Prostate gland (tissue), 2 donors: ENCODE results near the gene ARID3B. TPM values are rescaled to one million over a fixed set of nuclear protein-coding genes. Genes with fewer than 3 reads are reported as not detected.

Source experiments
- DNase-seq: peaks from one replicate; pipeline ENCODE4 v3.0.0-alpha.2; 2019; ENCODE audit warnings: low spot score
- H3K27ac ChIP-seq, 2 donors: fragments of 200-600 bp; sonication (generic); 2 replicates each; pipeline ENCODE4 v1.5.1; 2017 to 2019
- H3K27me3 ChIP-seq: fragments of 200-600 bp; sonication (generic); replicated peaks from 2 replicates; pipeline ENCODE4 v1.5.1; 2019; ENCODE audit not compliant: insufficient read depth
- H3K36me3 ChIP-seq, 2 donors: fragments of 200-600 bp; sonication (generic); 1 replicate in 1 of 2; 2 replicates in 1 of 2; pipeline versions ENCODE4 v1.5.1 to v1.8.1; 2017 to 2019
- H3K4me1 ChIP-seq: fragments of 200-600 bp; sonication (generic); replicated peaks from 2 replicates; pipeline ENCODE4 v1.5.1; 2019
- H3K4me3 ChIP-seq, 2 donors: fragments of 200-600 bp; sonication (generic); 2 replicates each; pipeline ENCODE4 v1.5.1; 2017 to 2019
- H3K9me3 ChIP-seq: fragments of 200-600 bp; sonication (generic); 2 replicates; pipeline ENCODE4 v1.5.1; 2017
- CTCF ChIP-seq, 4 experiments: fragments of 200-600 bp in 2 of 4; fragments of 450-650 bp in 2 of 4; sonication (generic) in 2 of 4; IDR thresholded peaks; 1 replicate in 3 of 4; 2 replicates in 1 of 4; pipeline ENCODE4 v1.5.1; 2016 to 2019; ENCODE audit warnings: antibody characterized with exemption in 4 of 4, mild to moderate bottlenecking in 2 of 4, moderate library complexity in 2 of 4
- POLR2A ChIP-seq: fragments of 450-650 bp; IDR thresholded peaks from one replicate; pipeline ENCODE4 v1.6.1; 2016; ENCODE audit warnings: antibody characterized with exemption, mild to moderate bottlenecking
- POLR2AphosphoS5 ChIP-seq: sonication (generic); formaldehyde crosslinking; IDR thresholded peaks from one replicate; pipeline ENCODE4 v1.6.1; 2017; ENCODE audit warnings: antibody characterized with exemption
- WGBS: methylation state at CpG from one replicate; pipeline ENCODE4 v1.1.5; 2018; 5-methylcytosine and 5-hydroxymethylcytosine counted together
- intact Hi-C: fragments of 100-400 bp; cut with DNase I; formaldehyde crosslinking; loops from one replicate; pipeline ENCODE4 v1.14.2; 2022
- total RNA-seq, 2 donors: library from RNA; depleted of rRNA; stranded (reverse); fragments of >200 nt; gene quantifications; one replicate each; pipeline ENCODE4 v1.1.0, GENCODE V29; 2016

ARID3B gene
- total RNA-seq, 2 donors from 2014 or later = 5.1 to 36.7 TPM

DNA sequence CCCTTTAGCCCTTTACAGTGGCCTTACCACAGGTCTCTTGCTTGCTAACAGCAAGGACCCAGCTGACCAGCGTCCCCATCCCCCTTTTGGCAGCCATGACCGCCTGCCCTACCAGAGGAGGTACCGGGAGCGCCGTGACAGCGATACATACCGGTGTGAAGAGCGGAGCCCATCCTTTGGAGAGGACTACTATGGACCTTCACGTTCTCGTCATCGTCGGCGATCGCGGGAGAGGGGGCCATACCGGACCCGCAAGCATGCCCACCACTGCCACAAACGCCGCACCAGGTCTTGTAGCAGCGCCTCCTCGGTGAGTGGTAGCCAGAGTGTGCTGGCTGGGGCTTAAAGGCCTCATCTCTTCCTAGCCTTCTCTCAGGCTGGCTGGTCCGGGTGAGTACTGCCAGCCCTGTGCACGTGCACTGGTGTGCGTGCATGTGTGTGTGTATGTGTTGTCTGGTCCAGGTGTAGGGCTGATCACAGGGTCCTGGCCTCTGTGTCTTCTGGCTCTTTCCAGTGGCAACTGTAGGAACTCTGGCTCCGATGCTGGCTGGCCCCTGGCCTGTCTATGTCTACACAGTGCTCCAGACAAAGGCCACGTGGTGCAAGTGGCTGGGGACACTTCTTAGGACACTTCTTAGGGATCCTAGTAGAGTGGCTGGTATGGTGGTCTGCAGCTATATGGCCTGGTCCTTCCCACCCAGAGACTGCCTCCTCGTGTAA lies 79.1 kb downstream of the ARID3B start:
- peaks cover 19% of the 10 kb centered on the region for H3K4me1 ChIP-seq
- no peaks in the 10 kb centered on the region for H3K27me3 ChIP-seq
- H3K36me3 ChIP-seq = peaks cover 17 to 29% of the 10 kb centered on the region in 2 donors
- TF ChIP-seq POLR2AphosphoS5 = no peak
- no peak for TF ChIP-seq CTCF (IDR thresholded peaks at IDR 0.05)
- no peak for TF ChIP-seq POLR2A
- WGBS = 90% methylated on average over 27 of the region's 27 CpGs
- H3K9me3 ChIP-seq = no peaks in the 10 kb centered on the region
- H3K4me3 ChIP-seq = no peak overlapping the region
- intact Hi-C loops = loop anchor here (5.0 to 10.0 kb wide), 2 partner anchors 158 to 625 kb away; partner anchors contain the start of genes PML, STOML1 and UBL7
- H3K27ac ChIP-seq = no peak overlapping the region
- no peak for DNase-seq

DNA sequence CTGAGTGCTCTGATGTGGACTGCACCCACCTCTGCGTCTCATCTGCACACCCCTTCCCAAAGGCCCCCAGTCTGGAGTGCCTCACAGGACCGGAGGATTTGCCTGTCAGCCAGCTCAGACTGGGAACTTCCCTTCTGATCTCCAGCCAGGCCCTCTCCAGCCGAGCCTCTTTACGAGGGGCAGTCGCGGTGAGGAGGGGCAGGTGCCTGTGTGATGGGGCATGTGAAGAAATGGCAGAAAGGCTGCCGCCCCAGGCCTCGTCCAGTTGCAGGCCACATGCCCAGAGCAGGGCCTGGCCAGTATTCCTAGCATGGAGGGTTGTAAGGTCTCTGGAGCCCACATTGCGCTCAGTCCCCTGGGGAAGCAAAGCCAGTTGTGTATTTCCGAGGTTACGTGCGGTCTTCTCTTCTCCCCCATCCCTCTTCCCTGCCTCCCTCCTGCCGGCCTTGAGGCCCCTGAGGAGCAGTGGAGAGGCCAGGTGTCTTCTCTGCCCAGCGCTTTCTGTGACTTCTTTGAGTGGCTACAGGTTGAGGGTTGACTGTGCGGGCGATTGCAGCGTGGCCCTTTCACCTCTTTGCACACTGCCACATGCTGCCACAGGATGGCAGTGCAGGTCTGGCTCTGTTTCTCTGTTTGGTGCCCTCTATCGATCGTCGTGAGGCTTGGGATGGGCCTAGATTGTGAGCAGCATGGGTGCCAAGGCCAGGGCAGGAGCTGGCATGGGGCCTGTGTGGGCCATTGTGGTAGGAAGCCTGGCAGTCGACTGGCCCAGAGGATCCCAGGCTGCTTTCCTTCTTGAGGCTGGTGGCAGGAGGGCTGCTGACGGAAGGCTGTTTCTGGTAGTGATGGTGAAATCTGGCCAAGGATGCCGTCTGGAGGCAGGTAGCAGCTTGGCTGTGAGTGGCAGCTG lies 79.9 kb downstream of the ARID3B start:
- no peak for TF ChIP-seq POLR2A
- TF ChIP-seq CTCF (IDR thresholded peaks at IDR 0.05) = peak in 3 of 4 experiments; percentile 57 to 88 (median 77)
- peak; percentile 48 for TF ChIP-seq POLR2AphosphoS5
- peak; percentile 58 for DNase-seq
- Histone ChIP-seq H3K4me3 (no peak overlapping the region), H3K36me3 (peaks cover 18 to 38% of the 10 kb centered on the region in 2 donors), H3K27me3 (no peaks in the 10 kb centered on the region), H3K27ac (no peak overlapping the region), H3K9me3 (no peaks in the 10 kb centered on the region), H3K4me1 (peaks cover 19% of the 10 kb centered on the region)
- intact Hi-C loops = no loop called here
- WGBS = 49% methylated on average over 23 of the region's 23 CpGs

DNA sequence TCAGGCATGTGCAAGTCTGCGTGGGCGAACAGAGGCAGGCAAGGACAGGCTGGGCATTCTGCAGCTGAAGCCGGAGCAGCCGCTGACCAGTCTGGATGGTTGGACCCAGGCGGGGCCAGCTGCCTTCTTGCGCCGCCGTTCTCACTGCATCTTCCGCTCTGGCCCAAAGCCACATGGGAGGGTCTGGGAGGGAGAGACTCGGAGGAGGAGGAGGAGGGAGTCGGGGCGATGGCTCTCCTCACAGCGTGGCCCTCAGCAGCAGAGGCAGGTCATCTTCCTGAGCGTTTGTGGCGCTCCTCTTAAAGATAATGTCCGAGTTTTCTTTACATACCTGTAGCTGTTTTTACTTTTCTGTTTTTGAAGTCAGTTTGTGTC lies 80.5 kb downstream of the ARID3B start:
- intact Hi-C loops = no loop called here
- H3K4me1 ChIP-seq = peaks cover 19% of the 10 kb centered on the region
- 79% methylated on average over 15 of the region's 16 CpGs for WGBS
- TF ChIP-seq POLR2A = no peak
- peaks cover 18 to 44% of the 10 kb centered on the region in 2 donors for H3K36me3 ChIP-seq
- H3K27me3 ChIP-seq = no peaks in the 10 kb centered on the region
- DNase-seq = no peak
- no peak overlapping the region for H3K4me3 ChIP-seq
- no peaks in the 10 kb centered on the region for H3K9me3 ChIP-seq
- no peak overlapping the region for H3K27ac ChIP-seq

DNA sequence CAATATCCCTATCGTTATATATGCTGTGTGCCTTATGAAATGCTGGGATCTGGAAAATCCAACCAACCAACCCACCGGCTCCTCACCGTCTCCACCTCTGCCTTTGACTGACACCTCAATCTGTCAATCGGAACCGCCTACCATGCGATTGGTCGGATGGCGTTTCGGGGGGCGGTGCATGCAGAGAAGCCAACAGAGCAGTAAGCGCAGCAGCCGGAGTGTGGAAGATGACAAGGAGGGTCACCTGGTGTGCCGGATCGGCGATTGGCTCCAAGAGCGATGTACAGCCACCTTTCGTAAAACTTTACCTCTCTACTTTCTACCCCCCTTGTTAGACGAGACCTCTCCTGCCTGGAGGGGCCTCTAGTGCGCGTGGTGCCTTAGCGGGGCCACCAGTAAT lies 80.9 kb downstream of the ARID3B start:
- 82% methylated on average over 21 of the region's 21 CpGs for WGBS
- H3K36me3 ChIP-seq = peaks cover 22 to 48% of the 10 kb centered on the region in 2 donors
- H3K27me3 ChIP-seq = no peaks in the 10 kb centered on the region
- no peak overlapping the region for H3K4me3 ChIP-seq
- H3K9me3 ChIP-seq = no peaks in the 10 kb centered on the region
- no peak overlapping the region for H3K27ac ChIP-seq
- no peak for TF ChIP-seq CTCF (IDR thresholded peaks at IDR 0.05)
- TF ChIP-seq POLR2AphosphoS5 = no peak
- no peak for TF ChIP-seq POLR2A
- intact Hi-C loops = no loop called here
- peaks cover 16% of the 10 kb centered on the region for H3K4me1 ChIP-seq
- no peak for DNase-seq

DNA sequence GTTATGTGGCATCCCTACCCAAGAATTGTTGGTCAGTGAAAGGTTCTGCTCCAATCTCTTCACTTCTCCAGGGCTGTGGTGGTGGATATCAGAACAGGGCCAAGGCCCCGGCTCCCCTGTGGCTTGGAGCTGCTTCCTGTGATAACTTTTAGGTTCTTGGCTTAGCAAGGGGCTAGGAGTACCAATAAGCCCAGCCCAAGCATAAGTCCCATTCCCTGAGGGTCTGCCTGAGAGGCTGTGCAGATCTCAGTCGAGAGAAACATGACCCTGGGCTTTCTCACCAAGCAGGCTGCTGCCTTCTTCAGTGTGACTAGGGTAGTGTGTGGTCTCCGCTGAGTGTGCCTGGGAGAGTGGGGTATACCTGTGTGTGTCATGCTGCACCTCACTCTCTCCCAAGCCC lies 81.7 kb downstream of the ARID3B start:
- H3K4me1 ChIP-seq = peaks cover 7% of the 10 kb centered on the region
- 76% methylated on average over 3 of the region's 3 CpGs for WGBS

More for the DNA sequence above, 81.7 kb downstream of the ARID3B start:
- Histone ChIP-seq H3K9me3 (no peaks in the 10 kb centered on the region), H3K27ac (no peak overlapping the region), H3K27me3 (no peaks in the 10 kb centered on the region), H3K36me3 (peaks cover 23 to 56% of the 10 kb centered on the region in 2 donors), H3K4me3 (no peak overlapping the region)
- no peak for DNase-seq
- intact Hi-C loops = no loop called here
- TF ChIP-seq POLR2AphosphoS5 (no peak), POLR2A (no peak), CTCF (IDR thresholded peaks at IDR 0.05) (no peak)
